GM13976 (cell line): ENCODE results near the gene ZNF337.
"Not testable (repeated sequence)": the region's sequence is repeated elsewhere in the genome, so short reads cannot be mapped to it uniquely, and the experiment has no call there.

Source experiments
- DNase-seq: peaks from one replicate; pipeline ENCODE4 v3.0.0; 2012; ENCODE audit warnings: low spot score
- in situ Hi-C: fragments of 300-500 bp; cut with MboI; formaldehyde crosslinking; loops from one replicate; pipeline ENCODE4 v1.12.0; 2022; ENCODE audit warnings: low sequenced_read_pairs, mixed read lengths, inconsistent platforms; ENCODE audit not compliant: unreplicated experiment
- TF ChIP-seq, protein P1 (sequence below): IDR thresholded peaks from 2 replicates; pipeline ENCODE4 v1.5.1; 2012; ENCODE audit warnings: borderline replicate concordance, mild to moderate bottlenecking; ENCODE audit not compliant: insufficient read depth; ENCODE audit errors: extremely low read depth, missing control alignments, control extremely low read depth

The ZNF337 gene

DNA sequence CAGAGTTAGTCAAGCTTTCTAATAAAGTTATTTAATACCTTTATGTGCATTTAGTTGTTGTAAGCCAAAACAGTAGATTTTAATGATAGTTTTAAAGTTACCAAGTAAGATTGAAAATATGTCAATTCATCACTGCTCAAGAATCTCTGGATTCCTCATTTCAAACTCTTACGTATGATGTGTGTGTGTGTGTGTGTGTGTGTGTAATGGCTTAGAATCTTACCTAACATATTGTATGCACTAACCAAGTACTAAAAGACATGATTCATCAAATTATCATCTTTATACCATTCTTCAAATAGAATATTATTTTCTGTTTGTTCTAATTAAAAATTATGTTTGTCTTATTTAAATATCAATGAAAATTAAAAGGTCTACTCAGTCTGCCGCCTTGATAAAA is 41.5 kb upstream of the ZNF337 start:
- TF ChIP-seq, protein P1, sequence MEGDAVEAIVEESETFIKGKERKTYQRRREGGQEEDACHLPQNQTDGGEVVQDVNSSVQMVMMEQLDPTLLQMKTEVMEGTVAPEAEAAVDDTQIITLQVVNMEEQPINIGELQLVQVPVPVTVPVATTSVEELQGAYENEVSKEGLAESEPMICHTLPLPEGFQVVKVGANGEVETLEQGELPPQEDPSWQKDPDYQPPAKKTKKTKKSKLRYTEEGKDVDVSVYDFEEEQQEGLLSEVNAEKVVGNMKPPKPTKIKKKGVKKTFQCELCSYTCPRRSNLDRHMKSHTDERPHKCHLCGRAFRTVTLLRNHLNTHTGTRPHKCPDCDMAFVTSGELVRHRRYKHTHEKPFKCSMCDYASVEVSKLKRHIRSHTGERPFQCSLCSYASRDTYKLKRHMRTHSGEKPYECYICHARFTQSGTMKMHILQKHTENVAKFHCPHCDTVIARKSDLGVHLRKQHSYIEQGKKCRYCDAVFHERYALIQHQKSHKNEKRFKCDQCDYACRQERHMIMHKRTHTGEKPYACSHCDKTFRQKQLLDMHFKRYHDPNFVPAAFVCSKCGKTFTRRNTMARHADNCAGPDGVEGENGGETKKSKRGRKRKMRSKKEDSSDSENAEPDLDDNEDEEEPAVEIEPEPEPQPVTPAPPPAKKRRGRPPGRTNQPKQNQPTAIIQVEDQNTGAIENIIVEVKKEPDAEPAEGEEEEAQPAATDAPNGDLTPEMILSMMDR, result no peak
- no peak for DNase-seq
- in situ Hi-C loops, result no loop called here

DNA sequence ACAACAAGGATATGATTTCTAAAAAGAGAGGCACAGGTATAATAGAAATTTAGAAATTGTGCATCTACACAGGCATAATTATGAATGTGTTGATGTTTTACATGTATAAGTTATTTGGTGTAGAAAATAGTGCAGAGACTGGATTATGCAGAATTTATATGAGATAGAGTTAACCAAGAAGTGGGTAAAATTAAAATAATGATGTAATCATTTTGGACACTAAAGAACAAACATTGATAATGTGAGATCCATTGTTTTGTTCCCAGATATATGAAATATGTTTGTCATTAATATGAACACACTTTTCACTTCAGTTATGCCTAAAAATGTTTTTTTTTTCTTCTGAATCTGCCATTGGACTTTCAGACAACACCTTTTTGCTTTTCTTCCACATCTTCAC is 37.2 kb upstream of the ZNF337 start:
- DNase-seq, result no peak
- TF ChIP-seq, protein P1, result no peak
- in situ Hi-C loops, result no loop called here

DNA sequence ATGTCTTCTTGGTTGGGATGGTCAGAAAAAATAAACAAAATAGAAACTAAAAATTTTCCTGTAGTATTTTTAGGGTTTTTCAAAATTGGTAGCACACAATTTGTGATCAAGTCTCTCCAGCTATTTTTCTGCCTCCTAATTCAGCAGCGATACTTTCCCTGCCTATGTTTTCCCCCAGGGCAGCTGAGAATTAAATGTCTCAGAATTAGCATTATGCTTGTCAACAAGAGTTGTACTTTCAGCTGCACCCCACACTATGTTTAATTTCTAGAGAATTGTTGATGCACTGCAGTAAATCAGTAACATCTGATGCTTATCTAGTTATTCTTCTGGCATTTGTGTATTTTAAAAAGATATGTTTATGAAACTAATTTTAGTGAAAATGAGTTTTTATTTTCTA is 34.2 kb upstream of the ZNF337 start:
- DNase-seq, result no peak
- TF ChIP-seq, protein P1, result no peak
- in situ Hi-C loops, result no loop called here

DNA sequence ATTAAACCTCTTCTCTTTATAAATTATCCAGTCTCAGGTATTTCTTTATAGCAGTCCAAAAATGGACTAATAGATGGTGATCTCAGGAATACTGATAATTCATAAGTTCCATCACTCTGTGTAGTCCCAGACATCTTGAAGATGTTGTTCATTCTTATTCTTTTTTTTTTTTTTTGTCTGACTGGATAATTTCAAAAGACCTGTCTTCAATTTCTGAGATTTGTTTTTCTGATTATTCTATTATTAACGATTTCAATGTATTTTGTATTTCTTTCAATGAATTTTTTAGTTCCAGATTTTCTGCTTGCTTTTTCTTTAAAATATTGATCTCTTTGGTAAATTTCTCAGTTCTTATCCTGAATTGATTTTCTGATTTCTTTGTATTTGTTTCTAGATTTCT is 29.7 kb upstream of the ZNF337 start:
- TF ChIP-seq, protein P1, result no peak
- in situ Hi-C loops, result no loop called here
- no peak for DNase-seq

DNA sequence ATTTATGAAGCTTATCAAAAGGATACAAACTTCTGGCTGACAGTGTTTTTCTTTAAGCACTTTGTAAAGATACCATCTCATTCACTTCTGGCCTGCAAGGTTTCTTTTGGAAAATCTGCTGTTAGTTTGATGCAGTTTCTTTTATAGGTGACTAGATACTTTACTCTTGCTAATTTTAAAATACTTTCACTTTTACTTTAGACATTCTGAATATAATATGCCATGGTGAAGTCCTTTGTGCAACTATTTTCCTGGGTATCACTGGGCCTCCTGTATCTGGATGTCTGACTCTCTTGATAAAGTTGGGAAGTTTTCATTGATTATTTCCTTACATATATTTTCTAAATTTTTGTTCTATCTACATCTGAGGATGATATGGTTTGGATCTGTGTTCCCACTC is 29.0 kb upstream of the ZNF337 start:
- no peak for DNase-seq
- in situ Hi-C loops, result no loop called here
- TF ChIP-seq, protein P1, result no peak

DNA sequence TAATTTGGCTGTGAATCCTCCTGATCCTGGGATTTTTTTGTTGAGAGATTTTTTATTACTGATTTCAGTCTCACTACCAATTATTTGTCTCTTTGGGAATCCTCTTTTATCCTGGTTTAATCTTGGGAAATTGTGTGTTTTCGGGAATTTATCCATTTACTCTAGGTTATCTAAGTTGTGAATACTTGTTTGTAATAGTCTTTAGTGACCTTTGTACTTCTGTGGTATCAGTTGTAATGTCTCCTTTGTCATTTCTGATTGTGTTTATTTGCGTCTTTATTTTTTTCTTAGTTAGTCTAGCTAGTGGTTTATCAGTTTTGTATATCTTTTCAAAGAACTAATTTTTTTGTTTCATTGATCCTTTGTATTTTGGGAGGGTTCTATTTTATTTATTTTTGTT is 27.3 kb upstream of the ZNF337 start:
- DNase-seq, result no peak
- in situ Hi-C loops, result no loop called here
- TF ChIP-seq, protein P1, result no peak

DNA sequence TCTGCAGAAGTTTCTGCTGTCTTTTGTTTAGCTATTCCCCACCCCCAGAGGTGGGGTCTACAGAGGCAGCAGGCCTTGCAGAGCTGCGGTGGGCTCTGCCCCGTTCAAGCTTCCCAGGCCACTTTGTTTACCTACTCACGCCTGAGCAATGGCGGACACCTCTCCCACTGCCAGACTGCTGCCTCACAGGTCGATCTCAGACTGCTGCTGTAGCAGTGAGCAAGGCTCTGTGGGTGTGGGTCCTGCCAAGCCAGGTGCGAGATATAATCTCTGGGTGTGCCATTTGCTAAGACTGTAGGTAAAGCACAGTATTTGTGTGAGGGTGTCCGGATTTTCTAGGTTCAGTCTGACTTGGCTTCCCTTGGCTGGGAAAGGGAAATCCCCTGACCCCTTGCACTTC is 23.6 kb upstream of the ZNF337 start:
- TF ChIP-seq, protein P1, result no peak
- no peak for DNase-seq
- in situ Hi-C loops, result no loop called here

DNA sequence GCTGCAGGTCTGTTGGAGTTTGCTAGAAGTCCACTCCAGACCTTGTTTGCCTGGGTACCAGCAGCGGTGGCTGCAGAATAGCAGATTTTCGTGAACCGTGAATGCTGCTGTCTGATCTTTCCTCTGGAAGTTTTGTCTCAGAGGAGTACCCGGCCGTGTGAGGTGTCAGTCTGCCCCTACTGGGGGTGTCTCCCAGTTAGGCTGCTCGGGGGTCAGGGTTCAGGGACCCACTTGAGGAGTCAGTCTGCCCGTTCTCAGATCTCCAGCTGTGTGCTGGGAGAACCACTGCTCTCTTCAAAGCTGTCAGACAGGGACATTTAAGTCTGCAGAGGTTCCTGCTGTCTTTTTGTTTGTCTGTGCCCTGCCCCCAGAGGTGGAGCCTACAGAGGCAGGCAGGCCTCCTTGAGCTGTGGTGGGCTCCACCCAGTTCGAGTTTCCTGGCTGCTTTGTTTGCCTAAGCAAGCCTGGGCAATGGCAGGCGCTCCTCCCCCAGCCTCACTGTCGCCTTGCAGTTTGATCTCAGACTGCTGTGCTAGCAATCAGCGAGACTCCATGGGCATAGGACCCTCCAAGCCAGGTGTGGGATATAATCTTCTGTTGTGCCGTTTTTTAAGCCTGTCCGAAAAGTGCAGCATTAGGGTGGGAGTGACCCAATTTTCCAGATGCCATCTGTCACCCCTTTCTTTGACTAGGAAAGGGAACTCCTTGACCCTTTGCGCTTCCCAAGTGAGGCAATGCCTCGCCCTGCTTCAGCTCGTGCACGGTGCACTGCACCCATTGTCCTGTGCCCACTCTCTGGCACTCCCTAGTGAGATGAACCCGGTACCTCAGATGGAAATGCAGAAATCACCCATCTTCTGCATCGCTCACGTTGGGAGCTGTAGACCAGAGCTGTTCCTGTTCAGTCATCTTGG is 22.5 kb upstream of the ZNF337 start:
- DNase-seq, in situ Hi-C loops: not testable (repeated sequence)
